ENCODE measurements around the gene ZMYND19. TPM values are rescaled to one million over a fixed set of nuclear protein-coding genes. Genes with fewer than 3 reads are reported as not detected.

The ZMYND19 gene
- total RNA-seq, 1 donor from 2014 or later = 31.4 TPM

GRCh38 chr9:137578518-137579258, 11.6 kb downstream of the ZMYND19 start, which contains the start of gene DPH7:
Gene DPH7 (minus strand): TSS chr9:137578925. CDS start chr9:137578777, 148 bp downstream.
- Mint-ChIP-seq H3K36me3 (ENCODE audit: unreplicated experiment) (peaks cover 30% of the 10 kb centered on the region), H3K4me3 (ENCODE audit: unreplicated experiment) (peak within 1 kb of the TSS; percentile 79), H3K27me3 (ENCODE audit: unreplicated experiment) (no peaks in the 10 kb centered on the region), H3K27ac (ENCODE audit: unreplicated experiment) (peak within 1 kb of the TSS; percentile 76), H3K4me1 (ENCODE audit: unreplicated experiment) (peaks cover 29% of the 10 kb centered on the region), H3K9me3 (ENCODE audit: unreplicated experiment) (no peaks in the 10 kb centered on the region)
- peak; percentile 98 for DNase-seq (ENCODE audit: extremely low spot score, unreplicated experiment)
- TF ChIP-seq, protein P1, sequence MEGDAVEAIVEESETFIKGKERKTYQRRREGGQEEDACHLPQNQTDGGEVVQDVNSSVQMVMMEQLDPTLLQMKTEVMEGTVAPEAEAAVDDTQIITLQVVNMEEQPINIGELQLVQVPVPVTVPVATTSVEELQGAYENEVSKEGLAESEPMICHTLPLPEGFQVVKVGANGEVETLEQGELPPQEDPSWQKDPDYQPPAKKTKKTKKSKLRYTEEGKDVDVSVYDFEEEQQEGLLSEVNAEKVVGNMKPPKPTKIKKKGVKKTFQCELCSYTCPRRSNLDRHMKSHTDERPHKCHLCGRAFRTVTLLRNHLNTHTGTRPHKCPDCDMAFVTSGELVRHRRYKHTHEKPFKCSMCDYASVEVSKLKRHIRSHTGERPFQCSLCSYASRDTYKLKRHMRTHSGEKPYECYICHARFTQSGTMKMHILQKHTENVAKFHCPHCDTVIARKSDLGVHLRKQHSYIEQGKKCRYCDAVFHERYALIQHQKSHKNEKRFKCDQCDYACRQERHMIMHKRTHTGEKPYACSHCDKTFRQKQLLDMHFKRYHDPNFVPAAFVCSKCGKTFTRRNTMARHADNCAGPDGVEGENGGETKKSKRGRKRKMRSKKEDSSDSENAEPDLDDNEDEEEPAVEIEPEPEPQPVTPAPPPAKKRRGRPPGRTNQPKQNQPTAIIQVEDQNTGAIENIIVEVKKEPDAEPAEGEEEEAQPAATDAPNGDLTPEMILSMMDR (IDR thresholded peaks at IDR 0.05) = peak; percentile 98

DNA sequence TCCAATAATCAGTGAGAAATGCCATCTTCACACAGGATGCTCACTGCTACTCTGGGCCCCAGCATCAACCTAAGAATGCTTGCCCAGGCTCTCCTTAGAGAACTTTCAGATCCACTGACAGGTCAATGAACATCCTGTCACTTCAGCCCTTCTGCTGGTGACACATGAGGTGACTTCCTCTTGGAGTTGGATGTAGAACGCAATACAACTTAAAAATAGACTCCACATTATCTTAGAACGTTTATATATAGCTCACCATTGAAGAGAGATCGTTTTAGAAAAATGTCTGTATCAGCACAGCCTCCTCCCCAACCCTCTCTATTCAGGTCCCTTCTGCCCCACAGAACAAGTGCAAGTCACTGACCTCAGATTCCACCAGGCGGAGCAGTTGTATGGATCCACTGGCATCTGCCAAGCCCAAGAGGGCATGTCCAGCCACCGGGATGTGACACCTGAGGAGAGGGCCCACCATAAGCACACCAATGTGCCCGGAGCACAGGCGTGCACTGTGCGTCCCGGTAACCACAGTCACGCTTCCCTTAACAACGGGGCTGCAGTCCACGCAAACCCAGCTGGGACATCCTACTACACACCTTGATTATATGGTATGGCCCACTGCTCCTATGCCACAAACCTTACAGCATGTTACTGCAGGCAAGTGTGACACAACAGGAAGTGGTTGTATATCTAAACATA, 14.4 kb downstream of the ZMYND19 start:
- H3K27me3 Mint-ChIP-seq (ENCODE audit: unreplicated experiment) = no peaks in the 10 kb centered on the region
- no peak overlapping the region for H3K27ac Mint-ChIP-seq (ENCODE audit: unreplicated experiment)
- peaks cover 26% of the 10 kb centered on the region for H3K36me3 Mint-ChIP-seq (ENCODE audit: unreplicated experiment)
- DNase-seq (ENCODE audit: extremely low spot score, unreplicated experiment) = no peak
- no peak overlapping the region for H3K4me3 Mint-ChIP-seq (ENCODE audit: unreplicated experiment)
- H3K9me3 Mint-ChIP-seq (ENCODE audit: unreplicated experiment) = no peaks in the 10 kb centered on the region
- TF ChIP-seq, protein P1 (IDR thresholded peaks at IDR 0.05) = no peak
- peaks cover 29% of the 10 kb centered on the region for H3K4me1 Mint-ChIP-seq (ENCODE audit: unreplicated experiment)

DNA sequence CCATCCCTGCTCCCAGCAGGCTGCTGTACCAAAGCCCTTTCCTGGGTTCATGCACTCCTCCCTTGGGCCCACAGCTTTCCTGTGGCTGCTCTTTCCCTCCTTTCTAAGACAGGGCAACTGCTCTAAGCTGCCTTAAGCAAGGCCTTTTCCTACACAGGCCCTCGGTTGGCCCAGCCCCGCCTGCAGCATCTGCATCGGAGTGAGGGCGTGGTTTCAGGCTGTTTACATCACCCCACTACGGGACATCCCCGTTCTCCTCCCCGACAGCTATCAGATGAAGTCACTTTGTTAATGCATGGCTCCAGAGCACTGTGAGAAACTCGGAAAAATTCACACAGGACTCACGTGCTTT, 15.0 kb downstream of the ZMYND19 start:
- Mint-ChIP-seq H3K9me3 (ENCODE audit: unreplicated experiment) (no peaks in the 10 kb centered on the region), H3K4me1 (ENCODE audit: unreplicated experiment) (peaks cover 27% of the 10 kb centered on the region), H3K4me3 (ENCODE audit: unreplicated experiment) (no peak overlapping the region), H3K27me3 (ENCODE audit: unreplicated experiment) (no peaks in the 10 kb centered on the region), H3K27ac (ENCODE audit: unreplicated experiment) (no peak overlapping the region), H3K36me3 (ENCODE audit: unreplicated experiment) (peaks cover 31% of the 10 kb centered on the region)
- TF ChIP-seq, protein P1 (IDR thresholded peaks at IDR 0.05) = no peak
- DNase-seq (ENCODE audit: extremely low spot score, unreplicated experiment) = no peak

- no peaks in the 10 kb centered on the region for H3K27me3 Mint-ChIP-seq (ENCODE audit: unreplicated experiment)
- no peak for DNase-seq (ENCODE audit: extremely low spot score, unreplicated experiment)
- no peak overlapping the region for H3K27ac Mint-ChIP-seq (ENCODE audit: unreplicated experiment)
- no peaks in the 10 kb centered on the region for H3K9me3 Mint-ChIP-seq (ENCODE audit: unreplicated experiment)
- H3K36me3 Mint-ChIP-seq (ENCODE audit: unreplicated experiment) = peaks cover 32% of the 10 kb centered on the region
- H3K4me3 Mint-ChIP-seq (ENCODE audit: unreplicated experiment) = no peak overlapping the region
- TF ChIP-seq, protein P1 (IDR thresholded peaks at IDR 0.05) = no peak
- peaks cover 22% of the 10 kb centered on the region for H3K4me1 Mint-ChIP-seq (ENCODE audit: unreplicated experiment)
These were observed 16.1 kb downstream of the ZMYND19 start for GRCh38 chr9:137574192-137574591.

- TF ChIP-seq, protein P1 (IDR thresholded peaks at IDR 0.05) = no peak
- Mint-ChIP-seq H3K27me3 (ENCODE audit: unreplicated experiment) (no peaks in the 10 kb centered on the region), H3K9me3 (ENCODE audit: unreplicated experiment) (no peaks in the 10 kb centered on the region), H3K36me3 (ENCODE audit: unreplicated experiment) (peaks cover 33% of the 10 kb centered on the region), H3K27ac (ENCODE audit: unreplicated experiment) (no peak overlapping the region), H3K4me3 (ENCODE audit: unreplicated experiment) (no peak overlapping the region), H3K4me1 (ENCODE audit: unreplicated experiment) (peaks cover 3% of the 10 kb centered on the region)
- DNase-seq (ENCODE audit: extremely low spot score, unreplicated experiment) = no peak
These were observed 19.7 kb downstream of the ZMYND19 start for GRCh38 chr9:137570566-137570965.
